ENCODE measurements around the gene CACUL1. TPM values are rescaled to one million over a fixed set of nuclear protein-coding genes. Genes with fewer than 3 reads are reported as not detected.

The CACUL1 gene
- total RNA-seq, 3 donors from 2014 or later: 39.2 to 54.0 (median 40.0) TPM

DNA sequence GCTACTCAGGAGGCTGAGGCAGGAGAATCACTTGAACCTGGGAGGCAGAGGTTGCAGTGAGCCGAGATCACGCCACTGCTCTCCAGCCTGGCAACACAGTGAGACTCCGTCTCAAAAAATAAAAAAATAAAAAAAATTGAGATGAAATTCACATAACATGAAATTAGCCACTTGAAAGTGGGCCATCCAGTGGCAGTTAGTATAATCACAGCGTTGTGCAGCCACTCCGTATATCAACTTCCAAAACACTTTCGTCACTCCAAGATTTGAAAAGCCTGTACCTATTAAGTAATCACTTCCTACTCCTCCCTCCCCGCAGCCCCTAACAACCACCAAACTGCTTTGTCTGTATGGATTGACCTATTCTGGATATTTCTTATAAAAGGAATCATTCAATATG lies 20.7 kb upstream of the CACUL1 start:
- intact Hi-C loops (cut with DNase I, micrococcal nuclease): no loop called here
- H3K36me3 ChIP-seq (ENCODE audit: low read depth): no peaks in the 10 kb centered on the region
- no peak overlapping the region for H3K4me3 ChIP-seq
- peaks cover 5% of the 10 kb centered on the region for H3K9me3 ChIP-seq
- no peaks in the 10 kb centered on the region for H3K4me1 ChIP-seq (ENCODE audit: low read depth)
- no peak for DNase-seq
- no peak for ATAC-seq
- TF ChIP-seq, protein P1, sequence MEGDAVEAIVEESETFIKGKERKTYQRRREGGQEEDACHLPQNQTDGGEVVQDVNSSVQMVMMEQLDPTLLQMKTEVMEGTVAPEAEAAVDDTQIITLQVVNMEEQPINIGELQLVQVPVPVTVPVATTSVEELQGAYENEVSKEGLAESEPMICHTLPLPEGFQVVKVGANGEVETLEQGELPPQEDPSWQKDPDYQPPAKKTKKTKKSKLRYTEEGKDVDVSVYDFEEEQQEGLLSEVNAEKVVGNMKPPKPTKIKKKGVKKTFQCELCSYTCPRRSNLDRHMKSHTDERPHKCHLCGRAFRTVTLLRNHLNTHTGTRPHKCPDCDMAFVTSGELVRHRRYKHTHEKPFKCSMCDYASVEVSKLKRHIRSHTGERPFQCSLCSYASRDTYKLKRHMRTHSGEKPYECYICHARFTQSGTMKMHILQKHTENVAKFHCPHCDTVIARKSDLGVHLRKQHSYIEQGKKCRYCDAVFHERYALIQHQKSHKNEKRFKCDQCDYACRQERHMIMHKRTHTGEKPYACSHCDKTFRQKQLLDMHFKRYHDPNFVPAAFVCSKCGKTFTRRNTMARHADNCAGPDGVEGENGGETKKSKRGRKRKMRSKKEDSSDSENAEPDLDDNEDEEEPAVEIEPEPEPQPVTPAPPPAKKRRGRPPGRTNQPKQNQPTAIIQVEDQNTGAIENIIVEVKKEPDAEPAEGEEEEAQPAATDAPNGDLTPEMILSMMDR (IDR thresholded peaks at IDR 0.05): no peak

DNA sequence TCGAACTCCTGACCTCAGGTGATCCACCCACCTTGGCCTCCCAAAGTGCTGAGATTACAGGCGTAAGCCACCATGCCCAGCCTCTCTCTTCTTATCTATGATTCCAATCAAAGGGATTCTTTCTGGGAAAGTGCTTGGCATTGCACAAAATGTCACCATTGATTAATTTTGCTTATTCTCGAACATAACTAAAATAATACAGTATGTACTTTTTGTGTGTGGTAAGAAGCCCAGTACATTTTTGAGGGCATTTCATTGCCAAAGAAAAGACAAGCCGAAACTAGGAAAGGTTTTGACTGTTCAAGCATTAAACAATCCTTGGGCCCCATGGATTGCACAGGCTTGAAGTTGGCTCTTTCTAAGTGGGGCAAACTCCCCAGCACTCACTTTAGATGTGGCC lies 18.3 kb upstream of the CACUL1 start:
- TF ChIP-seq, protein P1 (IDR thresholded peaks at IDR 0.05): no peak
- DNase-seq (no peak), ATAC-seq (no peak)
- intact Hi-C loops (cut with DNase I, micrococcal nuclease): no loop called here
- H3K36me3 ChIP-seq (ENCODE audit: low read depth): no peaks in the 10 kb centered on the region
- H3K4me1 ChIP-seq (ENCODE audit: low read depth): no peaks in the 10 kb centered on the region
- H3K9me3 ChIP-seq: peaks cover 5% of the 10 kb centered on the region
- H3K4me3 ChIP-seq: no peak overlapping the region

DNA sequence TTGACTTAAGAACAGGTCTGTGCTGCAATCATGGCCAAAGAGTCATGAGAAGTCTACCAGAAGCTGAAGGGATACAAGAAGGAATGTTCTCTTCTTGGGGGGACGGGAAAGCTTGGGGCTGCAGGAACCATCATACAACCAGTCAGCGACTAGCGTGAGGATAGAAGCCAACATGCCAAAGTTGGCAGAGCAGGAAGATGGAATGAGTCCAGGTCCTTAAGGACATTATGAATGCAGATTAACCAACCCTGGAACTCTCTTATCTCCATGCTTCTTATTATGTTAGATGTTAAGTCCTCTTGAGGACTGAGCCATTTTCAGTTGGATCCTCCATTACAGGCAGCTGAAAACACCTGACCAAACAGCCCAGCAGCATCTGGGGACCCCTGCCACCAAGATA lies 17.2 kb upstream of the CACUL1 start:
- TF ChIP-seq, protein P1 (IDR thresholded peaks at IDR 0.05): no peak
- Histone ChIP-seq H3K4me1 (ENCODE audit: low read depth) (no peaks in the 10 kb centered on the region), H3K9me3 (peaks cover 4% of the 10 kb centered on the region), H3K4me3 (no peak overlapping the region), H3K36me3 (ENCODE audit: low read depth) (no peaks in the 10 kb centered on the region)
- intact Hi-C loops (cut with DNase I, micrococcal nuclease): no loop called here
- DNase-seq (no peak), ATAC-seq (no peak)

DNA sequence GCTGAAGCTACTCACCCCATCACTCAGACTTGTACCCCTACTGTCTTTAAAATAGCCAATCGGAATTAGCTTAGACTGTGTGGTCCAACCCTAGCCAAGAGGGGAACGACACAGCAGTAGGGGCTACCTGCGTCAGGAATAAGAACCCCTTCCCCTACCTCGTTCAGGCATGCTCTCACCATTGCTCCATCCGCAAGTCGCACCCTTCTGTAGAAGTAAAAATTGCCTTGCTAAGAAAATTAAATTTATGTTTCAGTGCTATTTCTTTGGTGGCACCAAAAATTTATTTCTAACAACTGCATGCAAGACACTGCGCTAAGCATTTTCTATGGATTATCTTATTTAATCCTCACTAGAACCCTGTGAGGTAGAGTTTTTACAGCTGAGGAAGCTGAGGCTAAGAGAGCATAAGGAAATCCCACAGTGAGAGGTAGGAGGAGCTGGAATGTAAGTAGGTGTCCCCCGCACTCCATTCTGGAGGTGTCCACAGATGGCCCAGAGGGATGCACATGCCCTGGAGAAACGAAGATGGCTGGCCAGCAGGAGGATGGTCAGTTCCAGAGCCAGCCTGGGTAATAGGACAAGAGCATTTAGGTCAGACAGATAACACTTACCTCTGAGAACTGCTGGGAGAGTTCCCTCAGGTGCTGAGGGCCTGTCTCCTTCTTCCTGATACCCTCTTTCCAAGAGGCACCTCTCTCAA lies 15.3 kb upstream of the CACUL1 start:
- no peak for ATAC-seq
- intact Hi-C loops (cut with DNase I, micrococcal nuclease): no loop called here
- H3K4me1 ChIP-seq (ENCODE audit: low read depth): no peaks in the 10 kb centered on the region
- no peaks in the 10 kb centered on the region for H3K9me3 ChIP-seq
- DNase-seq: no peak
- H3K36me3 ChIP-seq (ENCODE audit: low read depth): no peaks in the 10 kb centered on the region
- H3K4me3 ChIP-seq: no peak overlapping the region
- TF ChIP-seq, protein P1 (IDR thresholded peaks at IDR 0.05): no peak

DNA sequence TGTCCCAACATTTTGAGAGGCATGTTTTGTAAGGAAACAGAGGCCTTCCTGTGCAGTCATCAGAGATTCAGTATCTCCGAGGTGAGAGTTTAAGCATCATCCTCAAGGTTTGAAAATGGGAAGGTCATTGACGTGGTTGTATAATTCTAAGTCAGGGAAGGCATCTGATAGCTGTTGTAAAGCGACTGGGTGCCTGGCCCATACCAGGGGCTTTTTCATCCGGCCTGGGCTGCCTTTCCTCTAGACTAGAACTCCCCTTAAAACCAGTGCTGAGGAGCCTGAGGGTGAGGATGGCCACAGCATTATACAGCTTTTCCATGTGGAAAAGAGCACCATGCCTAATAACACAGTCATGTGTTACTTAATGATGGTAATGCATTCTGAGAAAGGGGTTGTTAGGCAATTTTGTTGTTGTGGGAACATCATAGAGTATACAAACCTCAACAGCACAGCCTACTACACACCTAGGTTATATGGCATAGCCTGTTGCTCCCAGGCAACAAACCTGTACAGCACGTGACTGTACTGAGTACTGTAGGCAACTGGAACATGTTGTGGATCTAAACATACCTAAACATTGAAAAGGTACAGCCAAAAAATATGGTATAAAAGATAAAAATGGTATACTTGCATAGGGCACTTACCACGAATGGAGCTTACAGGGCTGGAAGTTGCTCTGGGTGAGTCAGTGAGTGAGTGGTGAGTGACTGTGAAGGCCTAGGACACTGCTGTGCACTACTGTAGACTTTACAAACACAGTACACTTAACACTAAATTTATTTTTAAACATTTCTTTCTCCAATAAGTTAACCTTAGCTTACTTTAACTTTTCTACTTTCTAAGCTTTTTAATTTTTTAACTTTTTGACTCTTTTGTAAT lies 13.5 kb upstream of the CACUL1 start:
- TF ChIP-seq, protein P1 (IDR thresholded peaks at IDR 0.05): no peak
- intact Hi-C loops (cut with DNase I, micrococcal nuclease): no loop called here
- ATAC-seq: no peak

More for the DNA sequence above, 13.5 kb upstream of the CACUL1 start:
- Histone ChIP-seq H3K4me1 (ENCODE audit: low read depth) (no peaks in the 10 kb centered on the region), H3K36me3 (ENCODE audit: low read depth) (no peaks in the 10 kb centered on the region), H3K9me3 (no peaks in the 10 kb centered on the region), H3K4me3 (no peak overlapping the region)
- DNase-seq: no peak
